IMR-90 (cell line): Measurements from ENCODE around the gene MED12L. TPM values are rescaled to one million over a fixed set of nuclear protein-coding genes. Genes with fewer than 3 reads are reported as not detected.

Source experiments
- ATAC-seq: fragments of 200-7000 bp; cut with Tn5 transposase; 2 replicates; pipeline ENCODE4 v1.9.1; 2020; ENCODE audit warnings: low read depth, mild to moderate bottlenecking, moderate library complexity
- BruUV-seq: library from RNA; stranded (reverse); fragments of 400-500 nt; replicated peaks from 2 replicates; lab custom pipeline; 2021; lab: Mats Ljungman, UMichigan
- CTCF ChIA-PET: fragments of 300-600 bp; formaldehyde crosslinking; extraction: SDS; loops from one replicate; lab custom pipeline; 2021; ENCODE audit warnings: antibody characterized with exemption; lab: Yijun Ruan, JAX
- POLR2A ChIA-PET: fragments of 300-600 bp; sonication (Branson Sonifier 250); formaldehyde crosslinking; loops from one replicate; lab custom pipeline; 2022; ENCODE audit warnings: antibody characterized with exemption; ENCODE audit not compliant: unreplicated experiment; lab: Charles Lee
- DNase-seq: peaks from one replicate; pipeline ENCODE4 v3.0.0; 2013
- H2AFZ ChIP-seq: replicated peaks from 2 replicates; pipeline ENCODE3; 2013; ENCODE audit warnings: low read length, mild to moderate bottlenecking; ENCODE audit not compliant: poor library complexity
- H2AK5ac ChIP-seq: 2 replicates; pipeline ENCODE4 v1.6.1; 2013; ENCODE audit warnings: low read depth, low read length, inconsistent platforms
- H2AK9ac ChIP-seq: replicated peaks from 2 replicates; pipeline ENCODE3; 2013; ENCODE audit warnings: mild to moderate bottlenecking, low read depth, low read length, moderate library complexity; ENCODE audit not compliant: poor library complexity
- H2BK120ac ChIP-seq: 2 replicates; pipeline ENCODE4 v1.6.1; 2013; ENCODE audit warnings: low read depth, low read length, inconsistent platforms
- H2BK15ac ChIP-seq: 3 replicates; pipeline ENCODE4 v1.6.1; 2013; ENCODE audit warnings: low read depth, low read length, inconsistent platforms
- H2BK20ac ChIP-seq: 2 replicates; pipeline ENCODE4 v1.6.1; 2013; ENCODE audit warnings: low read depth, mild to moderate bottlenecking, inconsistent platforms, low read length, moderate library complexity
- H2BK5ac ChIP-seq: 2 replicates; pipeline ENCODE4 v1.6.1; 2013; ENCODE audit warnings: mild to moderate bottlenecking, low read depth, low read length, inconsistent platforms; ENCODE audit not compliant: poor library complexity, severe bottlenecking
- H3K14ac ChIP-seq: replicated peaks from 2 replicates; pipeline ENCODE4 v1.6.1; 2013; ENCODE audit warnings: low read depth, low read length, inconsistent platforms
- H3K18ac ChIP-seq: 2 replicates; pipeline ENCODE4 v1.6.1; 2013; ENCODE audit warnings: low read depth, low read length, control low read depth
- H3K23ac ChIP-seq: 2 replicates; pipeline ENCODE4 v1.6.1; 2013; ENCODE audit warnings: low read depth, low read length, inconsistent platforms
- H3K27ac ChIP-seq: 2 replicates; pipeline ENCODE4 v1.5.1; 2013; ENCODE audit warnings: mild to moderate bottlenecking, control low read depth, low read length; ENCODE audit not compliant: insufficient read depth
- H3K27me3 ChIP-seq: 2 replicates; pipeline ENCODE4 v1.6.1; 2013; ENCODE audit warnings: low read length; ENCODE audit not compliant: control insufficient read depth, insufficient read depth
- H3K36me3 ChIP-seq: 2 replicates; pipeline ENCODE4 v1.6.1; 2013; ENCODE audit warnings: low read length, mixed read lengths; ENCODE audit not compliant: control insufficient read depth, insufficient read depth
- H3K4ac ChIP-seq: 2 replicates; pipeline ENCODE4 v1.6.1; 2013; ENCODE audit warnings: low read depth, low read length, inconsistent platforms
- H3K4me1 ChIP-seq: 2 replicates; pipeline ENCODE4 v1.6.1; 2013; ENCODE audit warnings: low read length, mixed read lengths; ENCODE audit not compliant: control insufficient read depth, insufficient read depth
- H3K4me2 ChIP-seq: 2 replicates; pipeline ENCODE4 v1.6.1; 2013; ENCODE audit warnings: low read depth, mild to moderate bottlenecking, control low read depth, low read length, moderate library complexity
- H3K4me3 ChIP-seq: 2 replicates; pipeline ENCODE4 v1.5.1; 2013; ENCODE audit warnings: low read depth, mild to moderate bottlenecking, control low read depth, low read length, moderate library complexity; ENCODE audit not compliant: insufficient read depth
- H3K56ac ChIP-seq: 2 replicates; pipeline ENCODE4 v1.6.1; 2013; ENCODE audit warnings: low read length, inconsistent platforms; ENCODE audit not compliant: insufficient read depth; ENCODE audit errors: extremely low read depth
- H3K79me1 ChIP-seq, 2 experiments: 2 replicates each; pipeline ENCODE4 v1.6.1; 2013; ENCODE audit warnings: low read length in 2 of 2, inconsistent platforms in 1 of 2, low read depth in 1 of 2
- H3K9ac ChIP-seq: 2 replicates; pipeline ENCODE4 v1.6.1; 2013; ENCODE audit warnings: low read depth, low read length, control low read depth
- H3K9me1 ChIP-seq: 2 replicates; pipeline ENCODE4 v1.6.1; 2013; ENCODE audit warnings: low read length, inconsistent platforms; ENCODE audit not compliant: insufficient read depth
- H3K9me3 ChIP-seq: 2 replicates; pipeline ENCODE4 v1.6.1; 2013; ENCODE audit warnings: low read length; ENCODE audit not compliant: control insufficient read depth, insufficient read depth
- H4K20me1 ChIP-seq: 2 replicates; pipeline ENCODE4 v1.6.1; 2013; ENCODE audit warnings: low read length, inconsistent platforms; ENCODE audit not compliant: insufficient read depth
- H4K5ac ChIP-seq: 2 replicates; pipeline ENCODE4 v1.6.1; 2013; ENCODE audit warnings: mild to moderate bottlenecking, low read depth, low read length, control low read depth
- H4K8ac ChIP-seq, 2 experiments: 2 replicates each; pipeline ENCODE4 v1.6.1; 2013; ENCODE audit warnings: low read depth in 2 of 2, low read length in 2 of 2, control low read depth in 1 of 2, inconsistent platforms in 1 of 2
- H4K91ac ChIP-seq: 2 replicates; pipeline ENCODE4 v1.6.1; 2013; ENCODE audit warnings: low read depth, low read length, inconsistent platforms; ENCODE audit not compliant: insufficient read depth
- POLR2A ChIP-seq: IDR thresholded peaks from 2 replicates; pipeline ENCODE4 v1.6.1; 2012; ENCODE audit warnings: mild to moderate bottlenecking, low read depth, low read length
- RAD21 ChIP-seq: IDR thresholded peaks from 2 replicates; pipeline ENCODE4 v1.6.1; 2012; ENCODE audit warnings: low read length, improper control_type of control experiment
- RCOR1 ChIP-seq: IDR thresholded peaks from 2 replicates; pipeline ENCODE4 v1.6.1; 2012; ENCODE audit warnings: mild to moderate bottlenecking, low read length, improper control_type of control experiment; ENCODE audit not compliant: insufficient replicate concordance
- SMC3 ChIP-seq: fragments of 150-350 bp; IDR thresholded peaks from 2 replicates; pipeline ENCODE4 v1.6.1; 2016; ENCODE audit warnings: low read depth, mild to moderate bottlenecking, antibody characterized with exemption, low read length, moderate library complexity
- WGBS, 2 experiments: methylation state at CpG; one replicate each; pipeline versions ENCODE4 v1.1.5 to v1.1.7; 2013; ENCODE audit warnings: missing lambda C conversion rate in 2 of 2; ENCODE audit not compliant: insufficient read length in 1 of 2; ENCODE audit errors: extremely low coverage in 2 of 2; 5-methylcytosine and 5-hydroxymethylcytosine counted together
- dilution Hi-C: fragments of 300-500 bp; cut with HindIII; formaldehyde crosslinking; loops from one replicate; pipeline ENCODE4 v1.14.3; 2018; ENCODE audit warnings: low sequenced_read_pairs; ENCODE audit not compliant: unreplicated experiment
- in situ Hi-C: fragments of 300-500 bp; cut with MboI; formaldehyde crosslinking; loops from 3 replicates; pipeline ENCODE4 v1.14.3; 2019; ENCODE audit warnings: low sequenced_read_pairs, inconsistent platforms, mixed read lengths
- intact Hi-C: fragments of 100-400 bp; cut with micrococcal nuclease; formaldehyde crosslinking; loops from 2 replicates; pipeline ENCODE4 v1.10.0; 2022
- polyA plus RNA-seq, 3 experiments: library from polyadenylated mRNA; depleted of rRNA; stranded (reverse); fragments of >200 nt; gene quantifications; 2 replicates each; pipeline ENCODE4 v1.2.3, GENCODE V29; 2012; ENCODE audit warnings: low replicate concordance in 1 of 3
- total RNA-seq: library from RNA; depleted of rRNA; stranded (reverse); fragments of >200 nt; gene quantifications from 2 replicates; pipeline ENCODE4 v1.2.3, GENCODE V29; 2012
- TF ChIP-seq, protein P1 (sequence below): conservative IDR thresholded peaks from 2 replicates; pipeline ENCODE4 v1.5.1; 2012; ENCODE audit warnings: mild to moderate bottlenecking, low read depth, low read length, improper control_type of control experiment

MED12L gene
- total and polyA plus RNA-seq, 2 of the 4 experiments (the other 2 are of a cell fraction): 0.05 to 0.18 TPM

DNA sequence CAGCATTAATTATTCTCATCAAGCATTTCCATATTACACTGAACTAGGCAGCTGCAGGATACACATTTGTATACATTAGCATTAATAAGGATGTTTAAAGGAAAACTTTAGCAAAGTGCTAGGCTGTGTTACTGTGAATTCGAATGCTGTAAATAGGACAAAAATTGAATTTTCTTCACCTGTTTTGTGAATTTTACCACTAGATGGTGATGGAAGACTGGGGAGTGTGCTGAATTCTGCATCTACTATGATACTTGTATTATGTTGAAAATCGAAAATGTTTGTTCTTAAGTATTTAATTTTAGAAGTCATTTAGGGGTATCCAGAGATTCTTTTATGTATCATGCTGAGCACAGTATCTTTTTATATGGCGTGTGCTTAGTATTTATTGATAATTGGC, 205.2 kb downstream of the MED12L start:
- H2BK120ac ChIP-seq: no peak overlapping the region
- H4K91ac ChIP-seq: no peak overlapping the region
- no peak overlapping the region for H3K14ac ChIP-seq
- no peak overlapping the region for H3K56ac ChIP-seq
- dilution Hi-C loops (no loop called here), intact Hi-C loops (loop anchor here (1.0 to 10.0 kb wide), 6 partner anchors 37 to 628 kb away; partner anchors contain the start of gene IGSF10), in situ Hi-C loops (loop anchor here (5.0 to 10.0 kb wide), 2 partner anchors 544 to 627 kb away; no protein-coding TSS in a partner anchor)
- ChIA-PET POLR2A (no interaction called here), CTCF (interaction anchor here (1.1 to 1.8 kb wide), 2 partner anchors 123 to 626 kb away, joined by 4 to 7 read pairs; no protein-coding TSS in a partner anchor)
- no peak overlapping the region for H2BK20ac ChIP-seq
- H3K4me1 ChIP-seq: no peaks in the 10 kb centered on the region
- H3K36me3 ChIP-seq: no peaks in the 10 kb centered on the region
- no peak overlapping the region for H3K4me3 ChIP-seq
- 0% methylated on average over 1 of the region's 3 CpGs; no CpG with 5 or more reads in 1 of the 2 experiments for WGBS, 2 experiments
- no peak overlapping the region for H2BK5ac ChIP-seq
- TF ChIP-seq SMC3 (peak; percentile 82), RCOR1 (no peak), POLR2A (no peak), RAD21 (peak; percentile 93)
- TF ChIP-seq, protein P1, sequence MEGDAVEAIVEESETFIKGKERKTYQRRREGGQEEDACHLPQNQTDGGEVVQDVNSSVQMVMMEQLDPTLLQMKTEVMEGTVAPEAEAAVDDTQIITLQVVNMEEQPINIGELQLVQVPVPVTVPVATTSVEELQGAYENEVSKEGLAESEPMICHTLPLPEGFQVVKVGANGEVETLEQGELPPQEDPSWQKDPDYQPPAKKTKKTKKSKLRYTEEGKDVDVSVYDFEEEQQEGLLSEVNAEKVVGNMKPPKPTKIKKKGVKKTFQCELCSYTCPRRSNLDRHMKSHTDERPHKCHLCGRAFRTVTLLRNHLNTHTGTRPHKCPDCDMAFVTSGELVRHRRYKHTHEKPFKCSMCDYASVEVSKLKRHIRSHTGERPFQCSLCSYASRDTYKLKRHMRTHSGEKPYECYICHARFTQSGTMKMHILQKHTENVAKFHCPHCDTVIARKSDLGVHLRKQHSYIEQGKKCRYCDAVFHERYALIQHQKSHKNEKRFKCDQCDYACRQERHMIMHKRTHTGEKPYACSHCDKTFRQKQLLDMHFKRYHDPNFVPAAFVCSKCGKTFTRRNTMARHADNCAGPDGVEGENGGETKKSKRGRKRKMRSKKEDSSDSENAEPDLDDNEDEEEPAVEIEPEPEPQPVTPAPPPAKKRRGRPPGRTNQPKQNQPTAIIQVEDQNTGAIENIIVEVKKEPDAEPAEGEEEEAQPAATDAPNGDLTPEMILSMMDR: peak; percentile 87
- H3K23ac ChIP-seq: no peak overlapping the region
- no peaks in the 10 kb centered on the region for H3K79me1 ChIP-seq
- H2AFZ ChIP-seq: no peak overlapping the region
- no peaks in the 10 kb centered on the region for H4K20me1 ChIP-seq
- H3K27ac ChIP-seq: no peak overlapping the region
- no peak overlapping the region for H2AK9ac ChIP-seq
- ATAC-seq: peak; percentile 72
- no peak overlapping the region for H3K18ac ChIP-seq
- DNase-seq: peak; percentile 66
- H2BK15ac ChIP-seq: no peak overlapping the region
- BruUV-seq: no TSS peak
- no peaks in the 10 kb centered on the region for H3K27me3 ChIP-seq
- H3K4ac ChIP-seq: no peak overlapping the region
- no peaks in the 10 kb centered on the region for H3K9me3 ChIP-seq
- no peak overlapping the region for H3K4me2 ChIP-seq
- H4K5ac ChIP-seq: no peak overlapping the region
- no peaks in the 10 kb centered on the region for H3K9me1 ChIP-seq
- H4K8ac ChIP-seq: no peak overlapping the region
- no peak overlapping the region for H3K9ac ChIP-seq
- H2AK5ac ChIP-seq: no peak overlapping the region
